Nephron progenitor cell (in vitro differentiated cells): ENCODE measurements around the gene SYNGR4.

Experiments
- DNase-seq: peaks from one replicate; pipeline ENCODE4 v3.0.0; 2021
- H3K27ac Mint-ChIP-seq: 2 replicates; pipeline ENCODE4 v1.8.0; 2021; ENCODE audit warnings: mild to moderate bottlenecking, moderate library complexity, mixed read lengths
- H3K27me3 Mint-ChIP-seq: 2 replicates; pipeline ENCODE4 v1.8.0; 2021; ENCODE audit warnings: mild to moderate bottlenecking, low read depth, mixed read lengths; ENCODE audit not compliant: poor library complexity
- H3K36me3 Mint-ChIP-seq: 2 replicates; pipeline ENCODE4 v1.8.0; 2021; ENCODE audit warnings: low read depth, mixed read lengths
- H3K4me1 Mint-ChIP-seq: 2 replicates; pipeline ENCODE4 v1.8.0; 2021; ENCODE audit warnings: mixed read lengths
- H3K4me3 Mint-ChIP-seq: 2 replicates; pipeline ENCODE4 v1.8.0; 2021; ENCODE audit warnings: mild to moderate bottlenecking, moderate library complexity, mixed read lengths
- H3K9me3 Mint-ChIP-seq: 2 replicates; pipeline ENCODE4 v1.8.0; 2021; ENCODE audit warnings: mild to moderate bottlenecking, moderate library complexity, mixed read lengths
- CTCF ChIP-seq: fragments of 200-600 bp; sonication (generic); IDR thresholded peaks from 2 replicates; pipeline ENCODE4 v1.5.0; 2021; ENCODE audit warnings: antibody characterized with exemption

Gene SYNGR4

GRCh38 chr19:48332662-48333466, 31.3 kb upstream of the SYNGR4 start:
- Mint-ChIP-seq H3K36me3 (peaks cover 13% of the 10 kb centered on the region), H3K9me3 (peaks cover 13% of the 10 kb centered on the region), H3K27ac (peak overlapping the region; percentile 98), H3K4me3 (peak overlapping the region; percentile 82), H3K4me1 (peaks cover 52% of the 10 kb centered on the region), H3K27me3 (peaks cover 5% of the 10 kb centered on the region)
- TF ChIP-seq CTCF, result no peak
- DNase-seq, result peak; percentile 70

GRCh38 chr19:48333467-48334384, 30.4 kb upstream of the SYNGR4 start:
- peak; percentile 81 for DNase-seq
- peaks cover 8% of the 10 kb centered on the region for H3K36me3 Mint-ChIP-seq
- TF ChIP-seq CTCF, result peak; percentile 66
- peak overlapping the region; percentile 82 for H3K4me3 Mint-ChIP-seq
- H3K4me1 Mint-ChIP-seq, result peaks cover 51% of the 10 kb centered on the region
- H3K27me3 Mint-ChIP-seq, result peaks cover 5% of the 10 kb centered on the region
- peak overlapping the region; percentile 98 for H3K27ac Mint-ChIP-seq
- peaks cover 7% of the 10 kb centered on the region for H3K9me3 Mint-ChIP-seq

- DNase-seq, result no peak
- no peak for TF ChIP-seq CTCF
- no peak overlapping the region for H3K27ac Mint-ChIP-seq
- H3K4me1 Mint-ChIP-seq, result peaks cover 16% of the 10 kb centered on the region
- H3K36me3 Mint-ChIP-seq, result no peaks in the 10 kb centered on the region
- H3K27me3 Mint-ChIP-seq, result peaks cover under 1% of the 10 kb centered on the region
- H3K4me3 Mint-ChIP-seq, result no peak overlapping the region
- H3K9me3 Mint-ChIP-seq, result no peaks in the 10 kb centered on the region
Observed at GRCh38 chr19:48338253-48338755, 25.9 kb upstream of the SYNGR4 start.

- H3K4me1 Mint-ChIP-seq, result peaks cover 11% of the 10 kb centered on the region
- H3K27ac Mint-ChIP-seq, result no peak overlapping the region
- no peak for TF ChIP-seq CTCF
- H3K27me3 Mint-ChIP-seq, result no peaks in the 10 kb centered on the region
- H3K9me3 Mint-ChIP-seq, result no peaks in the 10 kb centered on the region
- no peaks in the 10 kb centered on the region for H3K36me3 Mint-ChIP-seq
- no peak for DNase-seq
- H3K4me3 Mint-ChIP-seq, result no peak overlapping the region
Observed at GRCh38 chr19:48338802-48339503, 25.2 kb upstream of the SYNGR4 start.

GRCh38 chr19:48340995-48341394, 23.2 kb upstream of the SYNGR4 start:
- H3K4me1 Mint-ChIP-seq, result peaks cover 5% of the 10 kb centered on the region
- no peaks in the 10 kb centered on the region for H3K36me3 Mint-ChIP-seq
- H3K9me3 Mint-ChIP-seq, result no peaks in the 10 kb centered on the region
- no peaks in the 10 kb centered on the region for H3K27me3 Mint-ChIP-seq
- TF ChIP-seq CTCF, result no peak
- H3K4me3 Mint-ChIP-seq, result no peak overlapping the region
- DNase-seq, result no peak
- H3K27ac Mint-ChIP-seq, result peak overlapping the region; percentile 87
